Panc1 (cell line): Measurements from ENCODE around the gene NPLOC4. TPM values are rescaled to one million over a fixed set of nuclear protein-coding genes. Genes with fewer than 3 reads are reported as not detected.

Experiments used
- ATAC-seq: fragments of 200-7000 bp; cut with Tn5 transposase; 2 replicates; pipeline ENCODE4 v1.9.1; 2020; ENCODE audit warnings: mild to moderate bottlenecking, moderate library complexity
- BruUV-seq: library from RNA; stranded (reverse); fragments of 400-500 nt; replicated peaks from 2 replicates; lab custom pipeline; 2021; lab: Mats Ljungman, UMichigan
- CTCF ChIA-PET: fragments of 300-600 bp; sonication (Branson Sonifier 250); formaldehyde crosslinking; loops from one replicate; lab custom pipeline; 2022; ENCODE audit warnings: antibody characterized with exemption; lab: Charles Lee
- POLR2A ChIA-PET: fragments of 300-600 bp; sonication (Branson Sonifier 250); formaldehyde crosslinking; loops from one replicate; lab custom pipeline; 2022; ENCODE audit warnings: antibody characterized with exemption; lab: Charles Lee
- DNase-seq: peaks from one replicate; pipeline ENCODE4 v3.0.0-alpha.2; 2010; ENCODE audit warnings: low read depth, low spot score
- H3K27ac ChIP-seq: 2 replicates; pipeline ENCODE4 v1.5.1; 2011; ENCODE audit warnings: mild to moderate bottlenecking, low read length, inconsistent platforms
- H3K27me3 ChIP-seq: fragments of 200-500 bp; sonication (Bioruptor generic); 2 replicates; pipeline ENCODE4 v1.6.0; 2014; ENCODE audit warnings: low read length, inconsistent platforms; ENCODE audit not compliant: control insufficient read depth, insufficient read depth
- H3K36me3 ChIP-seq: fragments of 200-500 bp; sonication (Bioruptor generic); 2 replicates; pipeline ENCODE4 v1.5.1; 2014; ENCODE audit warnings: inconsistent platforms, mild to moderate bottlenecking, low read length, moderate library complexity; ENCODE audit not compliant: control insufficient read depth, insufficient read depth
- H3K4me1 ChIP-seq: 2 replicates; pipeline ENCODE4 v1.5.1; 2011; ENCODE audit warnings: inconsistent platforms, mild to moderate bottlenecking, low read length, moderate library complexity; ENCODE audit not compliant: control insufficient read depth, insufficient read depth
- H3K4me3 ChIP-seq, 2 experiments: 2 replicates each; pipeline ENCODE4 v1.5.1; 2011 to 2012; ENCODE audit warnings: low read depth in 2 of 2, low read length in 2 of 2, mild to moderate bottlenecking in 2 of 2, inconsistent platforms in 1 of 2, moderate library complexity in 1 of 2
- H3K9me3 ChIP-seq: fragments of 200-500 bp; sonication (Bioruptor generic); 2 replicates; pipeline ENCODE4 v1.5.1; 2014; ENCODE audit warnings: low read depth, mild to moderate bottlenecking, inconsistent platforms, low read length, moderate library complexity; ENCODE audit not compliant: control insufficient read depth, insufficient read depth
- CTCF ChIP-seq: fragments of 450-650 bp; IDR thresholded peaks from 2 replicates; pipeline ENCODE4 v1.5.1; 2017; ENCODE audit warnings: mild to moderate bottlenecking
- POLR2AphosphoS5 ChIP-seq: IDR thresholded peaks from 2 replicates; pipeline ENCODE4 v1.6.1; 2012; ENCODE audit warnings: mild to moderate bottlenecking, low read depth, low read length, moderate library complexity
- REST ChIP-seq, 2 experiments: IDR thresholded peaks; 2 replicates each; pipeline ENCODE4 v1.6.1; 2011 to 2012; ENCODE audit warnings: low read depth in 2 of 2, control low read depth in 1 of 2, low read length in 1 of 2, mild to moderate bottlenecking in 1 of 2, moderate library complexity in 1 of 2; ENCODE audit not compliant: insufficient read depth in 1 of 2
- SIN3A ChIP-seq: IDR thresholded peaks from 2 replicates; pipeline ENCODE4 v1.6.1; 2012; ENCODE audit warnings: low read depth, mild to moderate bottlenecking, low read length, moderate library complexity, borderline replicate concordance; ENCODE audit not compliant: insufficient read depth
- TCF7L2 ChIP-seq: IDR thresholded peaks from 2 replicates; pipeline ENCODE4 v1.6.1; 2011; ENCODE audit warnings: mild to moderate bottlenecking, low read depth, low read length, inconsistent platforms
- in situ Hi-C: cut with HindIII; loops from 2 replicates; pipeline ENCODE4 v1.10.0; 2016; ENCODE audit warnings: low sequenced_read_pairs, low pct_unique_long_range_greater_than_20kb
- intact Hi-C: fragments of 100-400 bp; cut with micrococcal nuclease; formaldehyde crosslinking; loops from one replicate; pipeline ENCODE4 v1.10.0; 2022; ENCODE audit not compliant: unreplicated experiment
- total RNA-seq: library from RNA; stranded (reverse); gene quantifications from one replicate; pipeline ENCODE4 v1.2.1, GENCODE V29; 2021; ENCODE audit not compliant: unreplicated experiment

The NPLOC4 gene
- total RNA-seq, 1 experiment from 2014 or later = 246 TPM

- Histone ChIP-seq H3K4me3 (no peak overlapping the region), H3K36me3 (peaks cover 25% of the 10 kb centered on the region), H3K27me3 (no peaks in the 10 kb centered on the region), H3K27ac (peak overlapping the region; percentile 100), H3K4me1 (peaks cover 77% of the 10 kb centered on the region), H3K9me3 (no peaks in the 10 kb centered on the region)
- ATAC-seq (peak; percentile 14; the same call in 1 of the 2 replicates), DNase-seq (no peak)
- peak; percentile 96 for TF ChIP-seq TCF7L2
- peak; percentile 27; the same call in 1 of the 2 replicates for TF ChIP-seq POLR2AphosphoS5
- TF ChIP-seq CTCF = no peak
- TF ChIP-seq SIN3A = no peak
- no peak for TF ChIP-seq REST (IDR thresholded peaks at IDR 0.05; ENCODE audit: insufficient read depth in 1 of 2, low read depth in 2 of 2, low read length in 1 of 2)
- BruUV-seq = no TSS peak
- POLR2A ChIA-PET = interaction anchor here (0.6 kb wide), 2 partner anchors 15 to 18 kb away, joined by 5 to 6 read pairs; no protein-coding TSS in a partner anchor
- intact Hi-C loops = no loop called here
- CTCF ChIA-PET = no interaction called here
- in situ Hi-C loops = no loop called here
Measured at GRCh38 chr17:81573794-81574642, 62.9 kb downstream of the NPLOC4 start.

- no peak overlapping the region for H3K4me3 ChIP-seq
Measured at GRCh38 chr17:81572563-81573168, 64.2 kb downstream of the NPLOC4 start.

More at GRCh38 chr17:81572563-81573168, 64.2 kb downstream of the NPLOC4 start:
- CTCF ChIA-PET = no interaction called here
- POLR2A ChIA-PET = no interaction called here
- Histone ChIP-seq H3K4me1 (peaks cover 79% of the 10 kb centered on the region), H3K27ac (peak overlapping the region; percentile 100), H3K27me3 (no peaks in the 10 kb centered on the region), H3K36me3 (peaks cover 30% of the 10 kb centered on the region), H3K9me3 (no peaks in the 10 kb centered on the region)
- in situ Hi-C loops (no loop called here), intact Hi-C loops (no loop called here)
- BruUV-seq = TSS peak; percentile 36
- ATAC-seq (no peak), DNase-seq (no peak)
- TF ChIP-seq CTCF (no peak), POLR2AphosphoS5 (no peak), SIN3A (no peak), REST (IDR thresholded peaks at IDR 0.05; ENCODE audit: insufficient read depth in 1 of 2, low read depth in 2 of 2, low read length in 1 of 2) (no peak), TCF7L2 (no peak)
